Fibroblast of the conjunctiva (primary cell): ENCODE data around the gene TPGS1.

ENCODE experiments used
- DNase-seq: peaks from one replicate; pipeline ENCODE4 v3.0.0-alpha.2; 2010; ENCODE audit warnings: low read depth

The TPGS1 gene

GRCh38 chr19:507286-508203 lies at the start of gene TPGS1:
TSS of gene TPGS1 (plus strand) at chr19:507497. CDS start at chr19:507507, 10 bp downstream.
- DNase-seq: no peak

- no peak for DNase-seq
Measured at GRCh38 chr19:457636-458035, 49.7 kb upstream of the TPGS1 start.

GRCh38 chr19:458091-459042 lies 48.9 kb upstream of the TPGS1 start:
- no peak for DNase-seq

GRCh38 chr19:459724-460511 lies 47.4 kb upstream of the TPGS1 start:
- no peak for DNase-seq

GRCh38 chr19:460877-461720 lies 46.2 kb upstream of the TPGS1 start, which contains the start of gene SHC2:
TSS of gene SHC2 (minus strand) at chr19:461033. CDS start at chr19:460996, 37 bp downstream.
- DNase-seq: no peak

GRCh38 chr19:461721-462551 lies 45.4 kb upstream of the TPGS1 start:
- no peak for DNase-seq

- no peak for DNase-seq
Measured at GRCh38 chr19:463483-464207, 43.7 kb upstream of the TPGS1 start.

GRCh38 chr19:464208-464545 lies 43.1 kb upstream of the TPGS1 start:
- no peak for DNase-seq

GRCh38 chr19:465056-465816 lies 42.1 kb upstream of the TPGS1 start:
- DNase-seq: no peak

GRCh38 chr19:467554-467953 lies 39.7 kb upstream of the TPGS1 start:
- DNase-seq: no peak

- DNase-seq: no peak
Measured at GRCh38 chr19:468587-469256, 38.6 kb upstream of the TPGS1 start.

- no peak for DNase-seq
Measured at GRCh38 chr19:469833-470232, 37.5 kb upstream of the TPGS1 start.

- DNase-seq: no peak
Measured at GRCh38 chr19:470701-471100, 36.6 kb upstream of the TPGS1 start.

- DNase-seq: no peak
Measured at GRCh38 chr19:472005-472858, 35.1 kb upstream of the TPGS1 start.

- DNase-seq: no peak
Measured at GRCh38 chr19:474126-475078, 32.9 kb upstream of the TPGS1 start.

- no peak for DNase-seq
Measured at GRCh38 chr19:475360-475759, 31.9 kb upstream of the TPGS1 start.
